HG02970 (cell line): ENCODE measurements around the gene TAF1B.

Source experiments
- ATAC-seq: cut with Tn5 transposase; IDR thresholded peaks from one replicate; pipeline ENCODE4 v1.9.1; 2021; ENCODE audit warnings: mild to moderate bottlenecking, moderate library complexity, moderate number of reproducible peaks; ENCODE audit not compliant: unreplicated experiment, low FRiP score

TAF1B gene

DNA sequence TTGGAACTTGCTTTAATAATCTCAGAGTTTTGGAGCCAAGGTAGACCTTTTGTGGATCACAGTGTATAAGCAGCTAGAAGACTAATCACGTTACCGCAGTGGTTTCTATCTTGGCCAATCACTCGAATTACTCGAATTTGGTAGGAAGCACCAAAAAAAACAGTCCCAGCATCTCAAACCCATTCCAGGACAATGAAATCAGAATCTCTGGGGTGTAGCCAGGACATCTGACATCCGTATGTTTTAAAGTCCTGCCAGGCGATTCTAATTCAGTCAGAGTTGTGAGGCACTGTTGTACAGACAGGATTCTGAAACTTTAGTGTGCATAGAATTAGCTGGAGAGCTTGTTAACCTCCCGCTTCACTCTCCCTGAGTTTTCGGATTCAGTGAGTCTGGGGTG, 139.0 kb downstream of the TAF1B start:
- ATAC-seq: no peak

DNA sequence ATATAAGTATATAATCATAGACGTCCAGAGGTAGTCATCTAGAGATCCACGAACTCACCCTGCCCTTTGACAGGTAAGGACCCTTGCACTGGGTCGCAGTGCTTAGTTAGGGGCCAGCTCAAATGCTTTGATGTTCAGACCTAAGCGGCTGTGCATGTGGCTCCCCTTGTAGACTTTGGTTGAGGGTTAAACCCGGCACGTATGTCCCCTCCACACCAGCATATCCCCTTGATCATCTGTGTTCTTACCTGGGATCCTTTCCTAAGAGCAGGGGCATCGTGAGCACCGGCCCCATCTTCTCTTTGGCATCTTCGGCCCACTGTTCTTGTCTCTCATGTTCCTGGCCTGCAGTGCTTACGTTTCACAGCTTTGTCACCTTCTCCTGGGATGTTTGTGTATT, 139.6 kb downstream of the TAF1B start:
- ATAC-seq: no peak

DNA sequence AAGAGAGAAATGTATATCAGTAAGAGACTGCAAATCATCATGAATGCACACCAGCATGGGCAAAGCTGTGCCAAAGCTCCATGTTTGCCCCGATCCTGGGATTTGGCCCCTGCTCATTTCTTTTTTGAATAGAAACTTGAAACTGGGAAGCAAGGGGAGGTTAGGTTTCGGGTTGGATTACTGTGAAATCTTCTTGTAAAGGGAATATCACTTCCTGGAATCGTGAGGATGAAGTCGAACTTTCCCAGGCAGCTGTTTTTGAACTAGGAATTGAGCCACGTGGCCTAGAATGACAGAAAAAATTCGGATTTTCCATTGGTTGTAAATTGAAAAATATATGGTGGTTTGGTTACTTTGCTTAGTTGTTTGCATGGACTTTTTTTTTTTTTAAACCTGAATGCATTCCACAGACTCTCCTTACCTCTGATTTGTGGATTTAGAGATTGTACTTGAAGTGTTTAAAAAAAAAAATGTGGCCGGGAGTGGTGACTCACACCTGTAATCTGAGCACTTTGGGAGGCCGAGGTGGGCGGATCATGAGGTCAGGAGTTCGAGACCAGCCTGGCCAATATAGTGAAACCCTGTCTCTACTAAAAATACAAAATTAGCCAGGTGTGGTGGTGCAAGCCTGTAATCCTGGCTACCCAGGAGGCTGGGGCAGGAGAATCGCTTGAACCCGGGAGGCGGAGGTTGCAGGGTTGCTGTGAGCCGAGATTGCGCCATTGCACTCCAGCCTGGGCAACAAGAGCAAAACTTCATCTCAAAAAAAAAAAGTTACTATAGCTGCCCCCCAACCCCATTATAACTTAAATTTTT, 140.3 kb downstream of the TAF1B start:
- no peak for ATAC-seq
